Stimulated activated CD8-positive, alpha-beta memory T cell treated with anti-CD3 and anti-CD28 coated beads, Interleukin-4, amount 100 ng/mL, for 48 hours (primary cell): ENCODE results near the gene PIR.

Source experiments
- DNase-seq: peaks from one replicate; pipeline ENCODE4 v3.0.0-alpha.2; 2020

The PIR gene

GRCh38 chrX:15413101-15413500 lies 80.0 kb downstream of the PIR start:
- no peak for DNase-seq

GRCh38 chrX:15410947-15411346 lies 82.2 kb downstream of the PIR start:
- DNase-seq, result no peak

GRCh38 chrX:15410430-15410829 lies 82.7 kb downstream of the PIR start:
- no peak for DNase-seq

- DNase-seq, result no peak
Measured at GRCh38 chrX:15405846-15406245, 87.3 kb downstream of the PIR start.

GRCh38 chrX:15404401-15405096 lies 88.6 kb downstream of the PIR start:
- DNase-seq, result no peak

- DNase-seq, result no peak
Measured at GRCh38 chrX:15401378-15401777, 91.8 kb downstream of the PIR start.

GRCh38 chrX:15399962-15400391 lies 93.2 kb downstream of the PIR start:
- no peak for DNase-seq

- no peak for DNase-seq
Measured at GRCh38 chrX:15398874-15399273, 94.3 kb downstream of the PIR start.

GRCh38 chrX:15395789-15396188 lies 97.3 kb downstream of the PIR start:
- DNase-seq, result no peak

- DNase-seq, result no peak
Measured at GRCh38 chrX:15391850-15392249, 101.3 kb downstream of the PIR start.

- no peak for DNase-seq
Measured at GRCh38 chrX:15384304-15384703, 108.8 kb downstream of the PIR start, which contains the start of gene VEGFD. Gene VEGFD, minus strand, starts transcription at chrX:15384413. Its CDS starts 467 bp downstream, at chrX:15383946.

- no peak for DNase-seq
Measured at GRCh38 chrX:15382813-15383212, 110.3 kb downstream of the PIR start.

GRCh38 chrX:15376956-15377355 lies 116.2 kb downstream of the PIR start:
- no peak for DNase-seq

- no peak for DNase-seq
Measured at GRCh38 chrX:15373976-15374375, 119.2 kb downstream of the PIR start.

- DNase-seq, result no peak
Measured at GRCh38 chrX:15366506-15367352, 126.4 kb downstream of the PIR start.

GRCh38 chrX:15359701-15360100 lies 133.4 kb downstream of the PIR start:
- DNase-seq, result no peak

- DNase-seq, result no peak
Measured at GRCh38 chrX:15358533-15358932, 134.6 kb downstream of the PIR start.

- no peak for DNase-seq
Measured at GRCh38 chrX:15356444-15356843, 136.7 kb downstream of the PIR start.

- no peak for DNase-seq
Measured at GRCh38 chrX:15350329-15350996, 142.7 kb downstream of the PIR start.

- DNase-seq, result no peak
Measured at GRCh38 chrX:15349046-15349445, 144.1 kb downstream of the PIR start.

GRCh38 chrX:15345976-15346375 lies 147.2 kb downstream of the PIR start:
- no peak for DNase-seq

- no peak for DNase-seq
Measured at GRCh38 chrX:15344106-15344505, 149.0 kb downstream of the PIR start.

GRCh38 chrX:15343075-15343476 lies 150.1 kb downstream of the PIR start:
- DNase-seq, result no peak

- DNase-seq, result no peak
Measured at GRCh38 chrX:15340867-15341266, 152.3 kb downstream of the PIR start.
